IPS-18c (cell line): ENCODE measurements around the gene HLA-DOB.

ENCODE experiments used
- H3K4me3 ChIP-seq: 2 replicates; pipeline ENCODE4 v1.7.0; 2013; ENCODE audit warnings: low read depth, mild to moderate bottlenecking, low read length, moderate library complexity; ENCODE audit not compliant: insufficient read depth
- H3K9me3 ChIP-seq: one replicate; pipeline ENCODE4 v1.6.1; 2013; ENCODE audit warnings: mild to moderate bottlenecking, low read length, moderate library complexity; ENCODE audit not compliant: control insufficient read depth, insufficient read depth

The HLA-DOB gene

DNA sequence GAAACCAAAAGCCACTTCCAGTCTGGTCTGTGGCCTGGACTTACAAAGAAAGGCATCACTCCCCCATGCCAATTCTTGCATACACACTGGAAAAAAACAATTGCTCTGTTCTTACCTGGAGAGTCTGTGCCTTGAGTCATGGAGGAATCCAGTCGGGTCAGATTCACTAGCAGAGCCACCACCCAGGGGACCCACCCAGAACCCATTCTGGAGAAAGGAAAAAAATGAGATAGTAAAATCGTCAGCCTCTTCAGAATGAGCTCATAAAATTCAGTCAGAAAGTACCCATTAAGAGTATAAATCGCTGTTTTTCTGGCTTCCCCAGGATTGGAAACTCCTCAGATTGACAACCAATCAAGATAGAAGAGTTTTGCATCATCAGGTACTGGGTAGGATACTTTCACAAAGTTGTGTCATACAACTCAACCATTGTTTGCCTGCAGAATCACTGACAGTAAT lies at the start of gene HLA-DOB:
Gene HLA-DOB, minus strand, starts transcription at position 257 of the 459 bp plus-strand sequence. Its CDS starts 51 bp downstream, at position 206.
- no peak within 1 kb of the TSS for H3K4me3 ChIP-seq
- H3K9me3 ChIP-seq = no peaks in the 10 kb centered on the region

DNA sequence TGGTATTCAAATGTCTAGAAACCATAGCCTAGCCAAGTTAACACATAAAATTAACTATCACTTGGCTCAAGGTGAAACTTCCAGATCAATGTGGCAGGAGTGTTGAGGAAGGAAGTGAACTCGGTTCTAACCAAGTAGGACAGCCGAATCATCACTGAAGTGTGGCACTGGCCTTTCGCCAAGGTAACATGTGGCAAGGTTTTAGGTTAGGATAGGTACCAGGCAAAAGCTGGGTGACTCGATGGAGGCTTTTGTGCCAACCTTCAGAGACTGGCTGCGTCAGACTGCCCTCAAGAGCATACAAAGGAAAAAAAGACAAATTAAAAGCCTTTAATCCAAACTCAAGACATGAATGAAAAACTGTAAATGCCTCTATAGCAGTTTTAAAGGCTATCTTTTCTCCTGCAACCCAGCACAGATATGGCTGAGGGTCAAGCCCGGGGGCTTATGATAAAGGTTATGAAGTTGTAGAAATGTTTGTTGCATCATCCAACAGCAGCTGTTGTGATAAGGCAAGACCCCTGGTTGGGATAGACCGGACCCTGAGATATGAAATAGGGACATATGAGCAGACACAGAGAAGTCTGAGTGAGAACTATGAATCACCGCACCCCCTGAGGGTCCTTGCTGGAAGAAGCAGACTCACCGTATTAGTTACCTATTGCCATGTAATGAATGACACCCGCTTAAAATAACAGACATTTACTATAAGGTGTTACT lies 49.1 kb upstream of the HLA-DOB start:
- no peak overlapping the region for H3K4me3 ChIP-seq
- H3K9me3 ChIP-seq = no peaks in the 10 kb centered on the region

DNA sequence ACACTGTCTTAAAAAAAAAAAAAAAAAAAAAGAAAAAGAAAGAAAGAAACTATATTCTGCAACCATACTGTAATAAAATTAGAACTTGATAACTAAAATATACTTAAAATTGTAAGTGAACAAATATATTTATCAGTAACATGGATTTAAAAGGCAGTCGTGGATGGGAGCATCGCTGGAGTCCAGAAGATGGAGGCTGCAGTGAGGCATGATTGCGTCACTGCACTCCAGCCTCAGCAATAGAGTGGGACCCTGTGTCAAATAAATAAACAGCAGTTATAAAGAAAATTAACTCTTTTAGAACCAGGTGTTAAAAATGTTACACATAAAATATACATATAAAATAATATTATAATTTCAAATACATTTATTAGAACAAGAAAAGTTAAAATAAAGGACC lies 45.9 kb upstream of the HLA-DOB start:
- Histone ChIP-seq H3K4me3 (no peak overlapping the region), H3K9me3 (no peaks in the 10 kb centered on the region)

DNA sequence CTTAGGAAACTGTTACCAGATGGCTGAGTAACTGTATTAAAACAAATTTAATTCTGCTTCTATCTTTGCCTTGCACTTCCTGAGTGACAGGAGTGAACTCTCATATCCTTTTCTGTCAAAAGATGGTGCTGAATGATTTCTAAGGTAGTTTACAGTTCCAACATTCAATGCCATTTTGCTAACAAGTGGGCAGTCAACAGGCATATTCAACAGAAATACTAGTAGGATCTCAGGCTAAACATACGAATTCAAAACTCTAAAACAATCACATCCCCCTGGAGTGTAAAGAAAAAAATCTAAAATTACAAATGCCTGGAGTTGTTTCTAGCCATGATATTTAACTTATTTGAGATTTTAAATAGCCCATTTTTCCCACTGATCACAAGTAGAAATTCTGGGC lies 43.9 kb upstream of the HLA-DOB start:
- H3K9me3 ChIP-seq = no peaks in the 10 kb centered on the region
- no peak overlapping the region for H3K4me3 ChIP-seq

DNA sequence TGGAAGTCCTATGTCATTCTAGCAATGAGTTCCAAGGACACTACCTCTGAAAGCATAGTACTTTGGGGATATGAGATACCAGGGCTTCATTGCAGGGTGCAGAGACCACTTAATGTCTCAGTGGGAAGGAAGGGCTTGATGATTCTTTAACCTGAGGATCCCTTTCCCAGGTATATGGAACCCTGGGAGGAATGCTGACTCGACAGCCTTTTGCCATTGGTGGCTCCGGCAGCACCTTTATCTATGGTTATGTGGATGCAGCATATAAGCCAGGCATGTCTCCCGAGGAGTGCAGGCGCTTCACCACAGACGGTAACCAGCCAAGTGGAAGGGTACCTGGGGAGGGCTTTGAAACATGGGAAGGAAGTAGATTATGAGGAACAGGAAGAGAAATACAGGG lies 41.4 kb upstream of the HLA-DOB start:
- Histone ChIP-seq H3K4me3 (no peak overlapping the region), H3K9me3 (no peaks in the 10 kb centered on the region)

DNA sequence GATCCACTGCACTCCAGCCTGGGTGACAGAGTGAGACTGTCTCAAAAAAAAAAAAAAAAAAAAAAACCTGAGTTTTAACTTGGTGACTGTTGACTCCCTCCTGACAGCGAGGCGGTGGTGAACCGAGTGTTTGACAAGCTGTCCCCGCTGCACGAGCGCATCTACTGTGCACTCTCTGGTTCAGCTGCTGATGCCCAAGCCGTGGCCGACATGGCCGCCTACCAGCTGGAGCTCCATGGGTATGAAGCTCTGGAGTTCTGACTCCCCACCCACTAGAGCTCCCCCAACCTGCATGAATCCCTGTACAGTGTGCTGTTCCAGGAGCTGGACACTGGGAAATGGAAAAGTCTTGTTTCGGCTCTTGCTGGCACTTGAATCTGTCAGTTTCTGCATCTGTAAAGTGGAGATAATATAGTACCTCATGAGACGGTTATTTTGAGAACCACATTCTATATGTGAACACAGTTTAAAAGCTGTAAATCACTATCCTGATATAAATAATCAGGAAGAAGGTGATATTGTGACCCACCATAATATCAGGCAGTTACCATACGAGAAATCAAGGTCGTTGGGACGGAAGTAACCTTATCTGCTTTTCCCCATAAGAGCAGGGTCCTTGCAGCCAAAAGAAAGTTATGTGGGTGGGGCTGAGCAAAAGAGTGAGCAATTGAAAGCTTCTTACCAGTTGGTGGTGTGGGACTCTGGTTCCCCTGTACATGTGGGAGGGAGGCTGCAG lies 40.5 kb upstream of the HLA-DOB start:
- H3K9me3 ChIP-seq = no peaks in the 10 kb centered on the region
- no peak overlapping the region for H3K4me3 ChIP-seq

DNA sequence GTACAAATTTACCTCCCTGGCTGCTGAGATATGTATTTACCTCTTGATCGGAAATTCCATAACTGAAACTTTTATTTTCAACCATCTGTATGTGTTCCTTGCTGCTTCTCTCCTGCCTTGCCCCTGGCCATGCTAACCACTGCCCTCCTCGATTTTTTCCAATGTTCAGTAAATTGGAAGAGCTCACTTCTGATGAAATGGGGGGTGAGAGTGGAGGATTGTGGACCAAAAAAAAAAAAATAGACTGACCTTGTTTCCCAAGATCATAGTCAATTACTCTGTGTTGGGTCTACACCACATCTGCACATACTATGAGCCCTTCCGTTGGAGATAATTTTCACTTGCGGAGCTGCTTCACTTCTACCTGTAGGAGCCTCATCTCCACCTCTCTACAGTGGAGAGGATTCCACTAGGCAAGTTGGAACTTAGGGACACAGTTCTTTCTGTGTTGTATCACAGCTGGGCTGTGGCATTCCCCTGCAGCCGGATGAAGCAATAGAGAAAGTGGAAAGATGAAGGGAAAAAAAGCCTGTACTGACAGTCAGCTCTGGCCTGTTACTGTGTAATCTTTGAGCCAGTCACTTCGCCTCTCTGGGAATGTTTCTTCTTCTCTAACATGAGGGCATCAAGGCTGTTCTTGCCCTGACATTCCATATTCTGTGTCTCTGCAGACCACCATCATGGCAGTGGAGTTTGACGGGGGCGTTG lies 38.8 kb upstream of the HLA-DOB start:
- Histone ChIP-seq H3K9me3 (no peaks in the 10 kb centered on the region), H3K4me3 (no peak overlapping the region)

DNA sequence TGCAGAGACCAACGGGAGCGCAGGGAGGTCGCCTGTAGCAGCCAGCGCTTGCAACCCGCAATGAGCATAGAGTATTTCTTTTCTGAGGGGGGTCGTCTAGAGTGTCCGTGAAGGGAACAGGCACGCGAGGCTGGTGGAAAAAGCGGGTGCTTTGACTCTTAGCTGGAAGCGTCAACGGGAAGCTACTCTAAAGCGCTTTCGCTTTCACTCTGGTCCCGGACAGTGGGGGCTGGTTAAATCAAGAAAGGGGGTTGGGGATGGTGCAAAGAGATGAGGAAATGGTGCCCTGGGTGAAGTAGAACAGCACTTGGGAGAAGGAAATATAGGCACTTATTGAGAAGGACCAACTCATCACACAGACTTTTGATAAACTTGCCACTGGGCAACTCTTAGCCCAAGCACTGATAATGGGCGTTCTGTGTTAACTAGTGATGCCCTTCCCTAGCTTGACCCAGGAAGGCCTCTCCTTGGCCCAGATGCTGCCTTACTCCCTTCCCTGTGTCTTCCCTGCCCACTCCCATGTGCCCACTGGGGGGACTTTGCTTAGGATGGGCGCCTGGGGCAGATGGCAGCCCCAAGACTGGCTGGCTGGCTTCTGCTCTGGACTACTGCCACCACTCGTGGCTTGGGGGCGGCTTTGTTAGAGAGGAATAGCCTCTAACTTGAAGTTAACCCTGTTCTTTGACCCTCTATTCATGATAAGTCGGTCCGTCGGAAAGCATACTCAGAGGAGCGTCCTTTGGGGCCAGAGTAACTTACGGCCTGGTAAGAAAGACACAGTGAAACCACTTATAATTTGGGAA lies 37.8 kb upstream of the HLA-DOB start:
- peak overlapping the region; percentile 89; the same call in 1 of the 2 replicates for H3K4me3 ChIP-seq

GRCh38 chr6:32853541-32854375 lies 37.0 kb upstream of the HLA-DOB start, which contains the start of the genes PSMB9 and TAP1:
PSMB9 (plus strand) TSS chr6:32854192; CDS start chr6:32854230, 38 bp downstream.
TAP1 (minus strand) TSS chr6:32853704; CDS start chr6:32853636, 68 bp downstream.
- Histone ChIP-seq H3K4me3 (peak within 1 kb of the TSS; percentile 89), H3K9me3 (no peaks in the 10 kb centered on the region)

More for the DNA sequence above, 37.8 kb upstream of the HLA-DOB start:
- no peaks in the 10 kb centered on the region for H3K9me3 ChIP-seq

DNA sequence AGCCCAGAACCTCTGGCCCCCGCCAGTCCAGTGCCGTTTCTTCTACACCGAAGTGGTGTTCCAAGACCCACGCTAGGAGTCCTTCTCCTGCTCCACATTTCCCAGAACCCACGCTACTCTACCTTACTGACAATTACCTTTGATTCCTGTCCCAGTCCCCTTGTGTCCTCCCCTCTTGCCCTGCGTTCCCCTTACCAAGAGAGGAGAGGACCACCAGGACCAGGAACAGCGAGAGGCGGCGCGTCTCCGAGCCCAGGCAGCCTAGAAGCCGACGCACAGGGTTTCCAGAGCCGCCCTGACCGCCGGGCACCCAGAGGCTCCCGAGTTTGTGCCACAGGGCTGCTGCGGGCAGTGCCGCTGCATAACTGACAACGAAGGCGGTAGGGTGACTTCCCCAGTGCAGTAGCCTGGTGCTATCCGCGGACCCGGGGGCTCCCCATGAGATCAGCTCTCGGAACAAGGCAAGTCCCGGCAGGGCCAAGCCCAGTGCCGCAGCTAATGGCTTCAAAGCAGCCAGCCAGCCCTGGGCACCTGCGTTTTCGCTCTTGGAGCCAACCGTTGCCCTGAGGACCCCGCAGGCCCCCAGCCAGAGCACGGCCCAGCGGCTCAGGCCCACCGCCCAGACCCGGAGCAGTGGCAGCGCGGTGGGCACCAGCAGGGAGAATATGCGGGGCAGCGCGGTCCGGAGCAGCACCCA lies 36.2 kb upstream of the HLA-DOB start:
- Histone ChIP-seq H3K9me3 (no peaks in the 10 kb centered on the region), H3K4me3 (peak overlapping the region; percentile 89)

DNA sequence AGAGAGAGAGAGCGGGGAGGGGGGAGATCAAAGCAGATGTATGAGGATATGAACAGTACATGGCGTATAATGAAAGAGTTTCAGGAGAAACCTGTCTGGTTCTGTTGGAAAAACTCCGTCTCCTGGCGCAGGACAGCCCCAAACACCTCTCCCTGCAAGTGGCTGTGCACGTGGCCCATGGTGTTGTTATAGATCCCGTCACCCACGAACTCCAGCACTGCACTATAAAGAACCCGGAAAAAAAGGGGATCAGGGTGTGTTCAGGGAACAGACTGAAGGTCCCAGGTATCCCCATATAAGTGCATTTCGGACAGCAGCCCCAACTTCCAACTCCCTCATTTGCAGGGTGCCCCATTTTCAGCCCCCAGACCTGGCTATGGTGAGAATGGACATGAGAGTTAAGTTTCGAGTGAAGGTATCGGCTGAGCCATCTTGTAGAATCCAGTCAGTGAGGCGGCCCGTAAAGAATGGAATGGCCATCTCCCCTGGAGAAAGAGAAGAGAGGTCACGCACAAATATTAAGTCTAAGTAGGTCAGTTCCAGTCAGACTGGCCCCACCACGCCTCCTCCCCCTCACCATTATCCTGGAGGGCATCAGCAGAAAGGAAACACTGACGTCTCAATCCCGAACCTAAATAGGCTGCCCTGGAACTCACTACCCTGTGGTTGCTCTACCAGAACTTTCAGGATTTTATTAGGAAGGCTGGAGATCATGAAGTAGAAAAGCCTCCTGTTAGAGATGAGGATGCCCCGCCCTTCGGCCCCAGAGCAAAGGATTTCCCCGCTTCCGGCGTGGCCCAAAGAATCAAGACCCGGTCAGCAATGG lies 35.4 kb upstream of the HLA-DOB start:
- H3K4me3 ChIP-seq = peak overlapping the region; percentile 89

GRCh38 chr6:32851025-32851424 lies 34.2 kb upstream of the HLA-DOB start:
- Histone ChIP-seq H3K4me3 (no peak overlapping the region), H3K9me3 (no peaks in the 10 kb centered on the region)

More for the DNA sequence above, 35.4 kb upstream of the HLA-DOB start:
- no peaks in the 10 kb centered on the region for H3K9me3 ChIP-seq

GRCh38 chr6:32849126-32849525 lies 32.3 kb upstream of the HLA-DOB start:
- Histone ChIP-seq H3K4me3 (no peak overlapping the region), H3K9me3 (no peaks in the 10 kb centered on the region)

- no peak overlapping the region for H3K4me3 ChIP-seq
Measured at GRCh38 chr6:32847795-32848194, 31.0 kb upstream of the HLA-DOB start.

GRCh38 chr6:32847004-32847403 lies 30.2 kb upstream of the HLA-DOB start:
- Histone ChIP-seq H3K4me3 (no peak overlapping the region), H3K9me3 (no peaks in the 10 kb centered on the region)

More at GRCh38 chr6:32847795-32848194, 31.0 kb upstream of the HLA-DOB start:
- no peaks in the 10 kb centered on the region for H3K9me3 ChIP-seq
